ENCODE results near the gene CBX8. TPM values are rescaled to one million over a fixed set of nuclear protein-coding genes. Genes with fewer than 3 reads are reported as not detected.

Gene CBX8
- total and polyA plus RNA-seq, 10 donors, result 2.1 to 5.6 (median 3.4) TPM

- no peaks in the 10 kb centered on the region for H3K9me3 ChIP-seq
Measured at GRCh38 chr17:79742589-79742918, 54.3 kb downstream of the CBX8 start.

More at GRCh38 chr17:79742589-79742918, 54.3 kb downstream of the CBX8 start:
- Histone ChIP-seq H3K36me3 (no peaks in the 10 kb centered on the region), H3K27ac (no peak overlapping the region), H3K4me3 (no peak overlapping the region), H3K27me3 (replicated peaks in 1 of 7) (peaks cover 4 to 88% (median 47%) of the 10 kb centered on the region in 7 donors), H3K4me1 (peaks cover 3 to 33% (median 22%) of the 10 kb centered on the region in 6 donors)
- 84 to 100% (median 98%) methylated on average over 1 of the region's 1 CpG for WGBS, 5 donors
- intact Hi-C loops (cut with DNase I; ENCODE audit: low total_unique reads), result loop anchor here (10.0 kb wide), 1 partner anchor 92 kb away; the partner anchor contains the start of gene CBX4
- TF ChIP-seq POLR2AphosphoS5 (IDR thresholded peaks at IDR 0.05) (no peak), POLR2A (IDR thresholded peaks at IDR 0.05) (no peak), CTCF (IDR thresholded peaks at IDR 0.05 in 8 of 11, conservative IDR thresholded peaks at IDR 0.05 in 3 of 11) (no peak)
- no peak for DNase-seq

Other genes with a start within 250 kb of the CBX8 start
- gene RBFOX3, start 186.0 kb downstream of the CBX8 start, total RNA-seq, result under 1 TPM in 3 of 7 donors, not detected in 4; 0.19 to 0.34 (median 0.29) TPM
- gene RBFOX3, start 186.0 kb downstream of the CBX8 start, polyA plus RNA-seq, result under 1 TPM in 2 of 3 donors, not detected in 1; 0.02 to 0.03 TPM
- gene ENPP7, start 66.1 kb downstream of the CBX8 start, total RNA-seq, result under 1 TPM in 4 of 7 donors, not detected in 3; 0.34 to 0.85 (median 0.50) TPM
- gene ENPP7, start 66.1 kb downstream of the CBX8 start, polyA plus RNA-seq, result under 1 TPM in 1 of 3 donors, not detected in 2; 0.64 TPM
- 1 to 10 TPM; 1.9 to 6.2 (median 3.5) TPM for gene CBX2, start 18.9 kb downstream of the CBX8 start, total RNA-seq
- 1 to 10 TPM in 2 of 3 donors, under 1 TPM in 1; 0.48 to 3.3 (median 1.4) TPM for gene CBX2, start 18.9 kb downstream of the CBX8 start, polyA plus RNA-seq
- gene CBX4, start 42.4 kb upstream of the CBX8 start, total RNA-seq, result 10 to 100 TPM; 23.4 to 48.0 (median 27.9) TPM
- gene CBX4, start 42.4 kb upstream of the CBX8 start, polyA plus RNA-seq, result 10 to 100 TPM; 12.3 to 19.0 (median 13.2) TPM
- 10 to 100 TPM in 6 of 7 donors, 1 to 10 TPM in 1; 5.6 to 33.6 (median 25.5) TPM for gene TBC1D16, start 238.8 kb upstream of the CBX8 start, total RNA-seq
- 1 to 10 TPM; 1.3 to 5.4 (median 3.0) TPM for gene TBC1D16, start 238.8 kb upstream of the CBX8 start, polyA plus RNA-seq
- 1 to 10 TPM; 1.2 to 8.3 (median 3.8) TPM for gene CCDC40, start 239.6 kb upstream of the CBX8 start, total RNA-seq
- under 1 TPM; 0.30 to 0.70 (median 0.64) TPM for gene CCDC40, start 239.6 kb upstream of the CBX8 start, polyA plus RNA-seq

Measured in spleen (tissue), 11 donors.